LNCAP (cell line): Measurements from ENCODE around the gene ZNF777.

Source experiments
- TF ChIP-seq, protein P1 (sequence below): fragments of 450-650 bp; IDR thresholded peaks from 2 replicates; pipeline ENCODE4 v1.5.1; 2017; ENCODE audit warnings: mild to moderate bottlenecking

The ZNF777 gene

GRCh38 chr7:149497467-149498261 lies 36.8 kb upstream of the ZNF777 start, which contains the start of gene ZNF746:
ZNF746 (minus strand) TSS chr7:149497809; CDS start chr7:149497536, 273 bp downstream.
- TF ChIP-seq, protein P1, sequence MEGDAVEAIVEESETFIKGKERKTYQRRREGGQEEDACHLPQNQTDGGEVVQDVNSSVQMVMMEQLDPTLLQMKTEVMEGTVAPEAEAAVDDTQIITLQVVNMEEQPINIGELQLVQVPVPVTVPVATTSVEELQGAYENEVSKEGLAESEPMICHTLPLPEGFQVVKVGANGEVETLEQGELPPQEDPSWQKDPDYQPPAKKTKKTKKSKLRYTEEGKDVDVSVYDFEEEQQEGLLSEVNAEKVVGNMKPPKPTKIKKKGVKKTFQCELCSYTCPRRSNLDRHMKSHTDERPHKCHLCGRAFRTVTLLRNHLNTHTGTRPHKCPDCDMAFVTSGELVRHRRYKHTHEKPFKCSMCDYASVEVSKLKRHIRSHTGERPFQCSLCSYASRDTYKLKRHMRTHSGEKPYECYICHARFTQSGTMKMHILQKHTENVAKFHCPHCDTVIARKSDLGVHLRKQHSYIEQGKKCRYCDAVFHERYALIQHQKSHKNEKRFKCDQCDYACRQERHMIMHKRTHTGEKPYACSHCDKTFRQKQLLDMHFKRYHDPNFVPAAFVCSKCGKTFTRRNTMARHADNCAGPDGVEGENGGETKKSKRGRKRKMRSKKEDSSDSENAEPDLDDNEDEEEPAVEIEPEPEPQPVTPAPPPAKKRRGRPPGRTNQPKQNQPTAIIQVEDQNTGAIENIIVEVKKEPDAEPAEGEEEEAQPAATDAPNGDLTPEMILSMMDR, result peak; percentile 63

DNA sequence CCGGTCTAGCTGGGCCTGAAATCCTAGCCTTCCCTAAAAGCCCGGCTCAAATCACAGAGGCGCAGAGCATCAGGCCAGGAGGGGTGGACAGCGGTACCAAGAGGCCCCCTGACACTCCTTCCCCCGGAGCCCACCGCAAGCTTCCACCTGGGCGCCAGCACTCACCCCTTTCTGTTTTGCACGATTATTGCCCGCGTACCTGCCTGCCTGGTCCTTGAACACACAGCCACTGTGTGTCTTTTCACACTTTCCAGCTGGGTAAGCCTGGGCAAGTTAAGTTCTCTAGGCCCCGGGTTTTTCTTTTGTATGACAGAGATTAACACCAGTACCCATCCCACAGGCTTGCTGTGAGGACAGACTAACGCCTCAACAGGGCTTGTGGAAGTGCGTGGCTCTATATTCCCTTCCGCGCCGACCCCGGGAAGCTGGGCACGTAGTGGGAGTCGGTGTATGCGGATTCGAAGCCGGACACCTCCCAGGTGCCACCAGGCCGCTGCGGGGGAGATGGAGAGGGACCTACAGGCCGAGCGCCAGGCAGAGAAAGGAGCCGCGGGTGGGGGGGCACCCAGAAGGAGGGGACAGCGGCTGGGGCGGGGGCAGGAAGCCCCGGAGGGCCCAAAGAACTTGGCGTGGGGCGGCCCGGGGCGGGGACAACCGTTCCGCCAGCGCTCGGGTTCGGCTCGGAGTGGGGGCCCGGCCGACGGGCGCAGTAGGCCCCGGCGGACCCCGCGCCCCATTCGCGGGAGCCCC lies 36.0 kb upstream of the ZNF777 start:
- TF ChIP-seq, protein P1, result no peak

DNA sequence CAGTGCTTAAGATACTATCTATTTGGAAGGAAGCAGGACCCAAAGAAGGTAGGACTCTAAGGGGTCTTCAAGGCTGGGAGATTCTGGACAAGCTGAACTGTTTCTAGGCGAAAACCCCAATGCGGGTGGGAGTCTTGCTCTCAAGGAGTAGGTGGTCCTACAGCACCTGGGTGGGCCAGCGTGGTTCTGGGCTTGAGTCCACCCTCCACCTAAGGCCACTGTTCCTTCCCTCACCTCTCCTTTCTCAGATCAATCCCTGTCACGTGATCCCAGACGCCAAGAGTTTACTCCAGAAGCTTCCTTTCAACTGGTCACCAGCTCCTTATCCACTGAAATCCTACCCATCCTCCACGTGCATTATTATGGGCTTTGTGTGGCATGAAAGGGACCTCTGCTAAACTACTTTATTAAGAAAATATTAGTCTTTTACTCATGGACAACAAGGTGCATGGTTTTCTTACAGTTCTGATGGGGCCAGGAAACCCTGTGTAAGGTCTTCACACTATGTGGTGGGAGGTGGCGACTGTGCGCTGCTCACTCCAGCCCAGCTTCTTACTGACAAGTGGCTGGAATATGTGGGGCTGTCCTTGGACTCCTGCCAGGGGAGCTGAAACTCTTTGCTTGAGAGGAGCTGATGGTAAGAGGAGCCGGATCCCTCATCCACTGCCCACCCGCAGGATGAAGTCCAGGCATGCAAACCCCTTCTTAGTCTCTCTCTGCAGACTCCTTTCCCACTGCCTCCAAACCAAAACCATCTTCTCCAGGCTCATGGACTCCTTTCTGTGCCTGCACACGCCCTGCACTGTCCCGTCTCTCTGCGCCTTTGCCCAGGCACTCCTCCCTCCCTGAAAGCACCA lies 35.2 kb upstream of the ZNF777 start:
- TF ChIP-seq, protein P1, result no peak

DNA sequence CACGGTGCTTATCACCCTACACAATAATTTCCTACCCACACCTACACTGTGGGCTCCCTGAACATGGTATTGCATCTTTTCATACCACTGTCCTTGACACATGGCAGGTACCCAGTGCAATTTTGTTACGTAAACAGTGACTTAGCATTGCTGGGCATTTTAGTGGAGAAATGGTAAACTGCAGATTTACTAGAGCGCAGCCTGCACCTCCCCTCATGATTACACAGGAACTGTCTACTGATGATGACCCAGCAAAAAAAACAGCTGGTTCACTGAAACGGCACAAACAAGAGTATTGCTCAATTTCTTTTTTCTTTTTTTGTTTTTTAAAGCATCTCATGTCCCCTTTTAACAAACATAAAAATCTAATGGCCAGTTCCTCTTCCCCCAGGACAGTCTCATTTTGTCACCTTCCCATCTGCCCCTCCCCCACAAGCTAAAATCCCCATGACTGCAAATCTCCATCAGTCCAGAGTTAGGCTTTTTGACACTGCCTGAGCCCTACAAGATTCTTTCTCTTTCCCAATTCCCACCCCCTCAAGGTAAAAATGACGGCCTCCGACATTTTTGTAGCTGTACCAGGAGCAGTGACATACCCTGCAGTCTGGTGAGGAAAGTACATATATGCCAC lies 34.0 kb upstream of the ZNF777 start:
- TF ChIP-seq, protein P1, result no peak

DNA sequence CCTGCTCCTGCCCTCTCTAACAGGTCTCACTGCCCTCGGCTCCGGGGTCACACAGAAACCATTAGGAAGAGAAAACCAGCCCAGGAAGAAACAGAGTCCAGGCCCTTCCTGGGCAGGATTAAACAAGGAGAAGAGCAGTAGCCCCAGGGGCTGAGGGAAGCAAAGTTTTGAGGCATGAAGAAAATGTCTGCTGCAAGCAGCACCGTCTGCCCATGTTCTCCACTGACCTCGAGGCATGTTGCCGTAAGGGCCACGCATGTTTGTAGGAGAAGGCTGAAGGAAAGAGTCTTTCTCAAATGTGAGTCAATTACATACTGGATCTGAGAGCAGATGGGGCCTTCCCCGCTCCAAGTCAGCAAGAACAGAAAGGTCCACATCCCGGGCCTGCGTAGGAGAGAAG lies 32.5 kb upstream of the ZNF777 start:
- TF ChIP-seq, protein P1, result no peak

- TF ChIP-seq, protein P1, result no peak
These were observed 29.4 kb upstream of the ZNF777 start for GRCh38 chr7:149490083-149490760.
